GM18505 (cell line): ENCODE measurements around the gene FYN.
"Not testable (repeated sequence)": the region's sequence is repeated elsewhere in the genome, so short reads cannot be mapped to it uniquely, and the experiment has no call there.

Experiments
- ATAC-seq: cut with Tn5 transposase; IDR thresholded peaks from one replicate; pipeline ENCODE4 v1.9.1; 2021; ENCODE audit not compliant: unreplicated experiment
- POLR2A ChIP-seq: IDR thresholded peaks from 4 replicates; pipeline ENCODE4 v1.6.1; 2011; ENCODE audit warnings: borderline replicate concordance; ENCODE audit not compliant: insufficient read depth, insufficient read length; ENCODE audit errors: extremely low read depth

The FYN gene

DNA sequence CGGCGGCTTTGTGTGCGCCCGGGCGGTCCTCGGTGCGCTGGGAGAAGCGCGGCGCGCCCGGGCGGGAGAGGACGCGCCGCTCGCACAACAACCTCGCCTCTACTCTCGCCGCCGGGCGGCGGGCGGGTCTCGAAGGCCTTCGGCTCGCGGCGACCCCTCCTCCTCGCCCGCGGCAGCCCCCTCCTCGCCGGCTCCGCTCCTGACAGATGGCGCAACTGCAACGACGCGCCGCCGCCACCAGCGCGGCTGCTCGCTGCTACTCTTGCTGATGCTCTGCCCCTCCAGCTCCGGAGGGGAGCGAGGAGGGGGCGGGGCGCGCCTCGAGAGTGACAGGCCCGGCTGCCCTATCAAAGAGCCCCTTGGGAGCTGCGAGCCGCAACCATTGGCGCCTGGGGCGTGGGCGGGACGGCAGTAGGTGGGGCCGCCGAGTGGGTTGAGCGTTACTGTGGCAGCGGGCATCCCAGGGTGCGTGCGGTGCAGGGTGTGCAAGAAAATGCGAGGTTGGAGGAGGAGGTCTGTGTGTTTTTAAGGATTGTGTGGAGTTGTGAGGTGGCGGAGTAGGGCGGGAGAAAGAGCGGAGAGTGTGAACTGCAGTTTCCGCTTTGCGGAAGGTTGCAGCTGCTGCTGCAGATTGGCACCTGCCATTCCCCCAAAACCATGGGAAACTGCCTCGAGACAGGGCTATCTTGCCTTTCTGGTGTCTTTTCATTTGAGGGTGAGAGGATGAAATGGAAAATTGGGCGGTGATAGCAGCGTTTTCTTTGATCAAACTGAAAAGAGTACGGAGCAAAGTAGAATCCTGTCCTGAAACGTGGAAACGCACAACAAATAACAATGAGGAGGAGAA, at the start of gene FYN:
Gene FYN (minus strand): TSS at position 275 of the 847 bp plus-strand sequence. CDS start 153,401 bp downstream, outside the sequence.
- ATAC-seq, result peak; percentile 99
- peak; percentile 70 for TF ChIP-seq POLR2A

DNA sequence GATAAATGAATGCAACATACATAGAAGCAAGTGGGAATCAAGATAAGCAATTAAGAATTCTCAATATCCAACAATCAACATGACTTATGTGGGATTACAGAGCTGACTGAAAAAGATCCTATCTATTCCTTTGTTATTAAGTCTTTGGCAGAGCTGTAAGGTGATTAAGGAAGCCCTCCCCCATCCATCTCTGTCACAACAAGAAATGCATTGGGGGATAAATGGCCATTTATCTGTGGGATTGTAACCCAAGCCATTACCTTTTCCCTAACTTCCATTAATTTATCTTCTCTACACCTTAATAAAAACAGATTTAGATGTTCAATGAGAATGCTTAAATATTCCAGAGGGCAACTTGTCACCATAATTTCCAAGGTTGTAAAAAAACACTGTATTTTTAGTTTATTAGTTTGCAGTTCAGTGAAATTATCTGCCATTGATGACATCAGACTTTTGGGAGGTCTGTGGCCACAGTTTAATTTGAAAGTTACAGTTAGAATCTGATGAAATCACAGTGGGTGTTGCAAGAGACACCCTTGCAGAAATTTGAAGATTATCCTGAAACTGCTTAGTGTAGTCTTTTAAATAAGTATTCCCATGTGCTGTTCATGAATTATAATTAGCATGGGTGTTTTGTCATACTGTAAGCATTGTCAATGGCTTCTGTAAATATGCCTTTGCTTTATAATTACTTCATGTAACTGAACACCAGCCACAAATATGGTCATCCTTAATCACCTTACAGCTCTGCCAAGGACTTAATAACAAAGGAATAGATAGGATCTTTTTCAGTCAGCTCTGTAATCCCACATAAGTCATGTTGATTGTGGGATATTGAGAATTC, 49.4 kb upstream of the FYN start:
- no peak for ATAC-seq
- no peak for TF ChIP-seq POLR2A

DNA sequence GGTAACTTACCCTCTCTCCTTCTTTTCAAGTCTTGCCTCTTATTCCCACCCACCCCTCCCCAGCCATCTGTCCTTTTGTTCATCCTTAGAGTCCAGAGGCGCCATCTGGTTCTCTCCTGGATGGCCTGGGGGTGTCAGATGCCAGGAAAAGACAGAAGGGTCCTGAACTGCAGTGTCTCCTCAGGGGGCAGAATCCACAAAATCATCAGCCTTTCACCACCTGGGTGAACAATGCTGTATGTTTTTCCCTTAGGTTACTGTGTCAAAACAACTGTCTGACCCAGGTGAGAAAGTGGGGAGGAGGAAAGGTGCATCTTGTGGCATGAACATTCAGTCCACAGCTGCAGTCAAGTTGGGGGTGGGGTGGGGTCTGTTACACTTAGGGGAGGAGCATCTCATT, 47.9 kb upstream of the FYN start:
- no peak for TF ChIP-seq POLR2A
- no peak for ATAC-seq

DNA sequence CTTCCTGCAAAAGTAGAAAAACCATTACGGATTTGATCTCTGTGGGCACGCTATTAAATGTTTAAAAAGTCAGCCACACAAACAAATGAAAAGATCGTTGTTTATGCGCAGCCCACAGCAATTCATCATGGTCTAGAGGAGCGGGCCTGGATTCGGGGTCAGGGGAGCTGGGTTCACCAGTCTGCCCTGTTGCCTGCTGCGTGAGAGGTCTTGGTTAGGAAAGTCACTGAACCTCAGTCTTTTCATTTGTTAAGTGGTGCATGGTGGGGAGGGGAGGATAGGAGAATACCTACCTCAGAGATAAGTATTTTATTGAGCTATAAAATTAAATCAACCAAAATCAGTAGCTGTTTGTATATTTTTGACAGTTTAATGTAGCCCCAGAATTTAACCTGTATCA, 47.3 kb upstream of the FYN start:
- TF ChIP-seq POLR2A, result no peak
- no peak for ATAC-seq

DNA sequence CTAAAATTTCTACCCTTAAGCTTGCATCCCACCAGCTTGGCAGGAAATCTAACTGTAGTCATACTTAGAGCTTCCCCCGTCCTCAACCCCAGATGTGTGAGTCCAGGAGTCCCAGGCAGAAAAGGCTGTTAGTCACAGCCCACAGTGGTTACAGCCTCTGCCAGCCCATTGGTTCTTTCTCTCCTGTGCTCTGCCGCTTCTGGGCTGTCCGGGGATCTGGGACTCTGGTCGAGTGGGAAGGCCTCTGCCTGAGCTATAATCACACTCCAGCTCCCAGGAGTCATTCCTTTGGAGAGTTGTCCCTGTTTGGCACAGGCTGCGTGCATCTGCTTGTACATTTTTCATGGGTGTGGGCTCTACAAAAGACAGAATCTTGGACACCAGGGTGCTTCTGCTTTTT, 45.6 kb upstream of the FYN start:
- TF ChIP-seq POLR2A, result no peak
- ATAC-seq, result no peak

DNA sequence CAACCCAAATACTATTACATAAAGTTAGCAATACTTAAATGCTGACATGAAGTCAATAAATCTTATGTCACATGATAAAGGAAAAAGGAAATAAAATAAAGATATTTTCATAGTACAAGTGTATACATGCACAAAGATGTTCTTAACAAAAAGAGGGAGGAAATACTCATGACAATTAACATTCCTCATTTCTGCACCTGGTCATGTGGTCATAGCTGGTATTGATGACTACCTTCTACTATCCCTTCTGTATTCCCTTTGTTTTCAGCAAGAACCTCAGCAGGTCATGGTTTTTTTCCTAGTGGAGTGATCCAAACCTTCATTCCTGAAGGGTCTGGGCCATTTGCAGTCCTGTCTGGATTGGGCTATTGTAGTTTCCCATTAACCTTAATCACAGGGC, 43.5 kb upstream of the FYN start:
- no peak for ATAC-seq
- TF ChIP-seq POLR2A, result no peak

DNA sequence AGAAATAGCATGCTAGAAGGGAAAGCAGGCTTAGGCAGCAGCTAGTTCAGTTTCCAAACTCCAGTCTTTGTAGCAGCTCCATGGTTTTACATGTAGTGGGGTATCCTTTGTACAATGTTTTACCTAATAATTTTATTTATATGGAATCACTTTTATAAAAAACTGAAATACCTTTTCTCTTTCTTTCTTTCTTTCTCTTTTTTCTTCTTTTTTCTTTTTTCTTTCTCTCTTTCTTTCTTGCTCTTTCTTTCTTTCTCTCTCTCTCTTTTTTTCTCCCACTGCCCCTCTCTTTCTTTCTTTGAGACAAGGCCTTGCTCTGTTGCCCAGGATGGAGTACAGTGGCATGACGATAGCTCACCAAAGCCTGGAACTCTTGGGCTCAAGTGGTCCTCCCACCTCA, 41.4 kb upstream of the FYN start:
- no peak for ATAC-seq
- TF ChIP-seq POLR2A, result no peak

DNA sequence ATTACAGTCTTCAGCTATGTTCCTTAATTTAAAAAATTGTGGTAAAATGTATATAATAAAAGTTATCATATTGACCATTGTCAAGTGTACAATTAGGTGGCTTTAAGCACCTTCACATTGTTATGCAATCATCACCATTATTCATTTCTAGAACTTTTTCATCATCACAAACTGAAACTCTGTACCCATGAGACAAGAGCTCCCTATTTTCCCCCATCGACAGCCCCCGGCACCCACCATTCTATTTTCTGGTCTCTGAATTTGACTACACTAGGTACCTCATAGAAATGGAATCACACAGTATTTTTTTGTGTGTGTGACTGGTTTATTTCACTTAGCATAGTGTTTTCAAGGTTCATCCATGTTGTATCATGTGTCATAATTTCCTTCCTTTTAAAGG, 39.7 kb upstream of the FYN start:
- ATAC-seq, result no peak
- no peak for TF ChIP-seq POLR2A

DNA sequence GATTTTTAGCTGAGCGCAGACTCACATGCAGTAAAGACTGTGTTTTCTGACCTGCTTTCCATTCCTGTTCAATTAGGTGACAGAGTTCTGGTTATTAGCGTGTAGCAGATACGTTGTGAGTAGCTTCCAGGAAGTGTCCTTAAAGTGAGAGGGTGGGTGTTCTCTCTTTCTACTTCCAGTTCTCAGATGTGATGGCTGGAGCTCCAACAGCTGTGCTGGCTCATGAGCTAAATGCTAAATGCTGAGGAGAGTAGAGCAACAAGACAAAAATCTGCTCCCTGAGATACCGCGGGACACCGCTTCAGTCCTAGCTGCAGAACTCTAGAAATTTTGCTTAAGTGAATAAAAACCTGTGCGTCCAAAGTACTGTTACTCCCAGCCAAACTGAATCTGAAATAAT, 38.2 kb upstream of the FYN start:
- no peak for TF ChIP-seq POLR2A
- ATAC-seq, result no peak

DNA sequence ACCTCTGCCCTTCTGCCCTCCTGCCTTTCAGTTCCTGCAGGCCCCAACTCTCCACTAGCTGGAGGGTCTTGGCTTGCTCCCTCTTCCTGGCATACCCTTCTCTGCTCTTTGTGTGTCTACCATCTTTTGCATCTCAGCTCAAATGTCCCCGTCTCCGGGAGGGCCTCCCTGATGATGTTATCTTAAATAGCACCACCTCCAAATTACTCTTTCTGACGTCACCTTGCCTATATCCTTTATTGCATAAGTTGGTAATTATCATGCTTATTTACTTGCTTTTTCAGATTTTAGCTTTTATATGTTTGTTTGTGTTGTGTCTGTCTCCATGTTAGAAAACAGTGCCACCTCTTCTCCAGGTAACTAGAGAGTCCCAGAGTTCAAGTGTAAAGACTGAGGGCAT, 36.0 kb upstream of the FYN start:
- no peak for TF ChIP-seq POLR2A
- no peak for ATAC-seq

DNA sequence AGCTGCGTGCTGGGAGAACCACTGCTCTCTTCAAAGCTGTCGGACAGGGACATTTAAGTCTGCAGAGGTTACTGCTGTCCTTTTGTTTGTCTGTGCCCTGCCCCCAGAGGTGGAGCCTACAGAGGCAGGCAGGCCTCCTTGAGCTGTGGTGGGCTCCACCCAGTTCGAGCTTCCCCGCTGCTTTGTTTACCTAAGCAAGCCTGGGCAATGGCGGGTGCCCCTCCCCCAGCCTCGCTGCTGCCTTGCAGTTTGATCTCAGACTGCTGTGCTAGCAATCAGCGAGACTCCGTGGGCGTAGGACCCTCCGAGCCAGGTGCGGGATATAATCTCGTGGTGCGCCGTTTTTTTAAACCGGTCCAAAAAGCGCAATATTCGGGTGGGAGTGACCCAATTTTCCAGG, 35.1 kb upstream of the FYN start:
- not testable (repeated sequence) for ATAC-seq

DNA sequence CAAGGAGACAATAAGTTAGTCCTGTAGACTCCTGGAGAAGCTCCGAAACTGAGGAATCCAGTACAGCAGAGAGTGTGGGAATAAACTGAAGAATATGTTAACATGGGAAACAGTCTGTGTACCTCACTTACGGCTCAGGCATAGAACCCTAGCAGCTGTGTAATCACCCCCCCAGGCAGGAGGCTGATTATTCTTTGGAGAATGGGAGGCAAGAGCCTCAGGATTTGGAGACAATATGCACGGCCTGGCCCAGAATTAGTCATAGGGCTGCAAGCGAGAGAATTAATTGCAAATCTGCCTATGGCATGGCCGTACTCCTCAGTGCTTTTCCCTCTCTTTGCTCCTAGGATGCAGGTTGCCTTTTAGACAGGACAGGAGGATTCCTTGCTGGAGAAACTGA, 27.5 kb upstream of the FYN start:
- no peak for TF ChIP-seq POLR2A
- no peak for ATAC-seq

DNA sequence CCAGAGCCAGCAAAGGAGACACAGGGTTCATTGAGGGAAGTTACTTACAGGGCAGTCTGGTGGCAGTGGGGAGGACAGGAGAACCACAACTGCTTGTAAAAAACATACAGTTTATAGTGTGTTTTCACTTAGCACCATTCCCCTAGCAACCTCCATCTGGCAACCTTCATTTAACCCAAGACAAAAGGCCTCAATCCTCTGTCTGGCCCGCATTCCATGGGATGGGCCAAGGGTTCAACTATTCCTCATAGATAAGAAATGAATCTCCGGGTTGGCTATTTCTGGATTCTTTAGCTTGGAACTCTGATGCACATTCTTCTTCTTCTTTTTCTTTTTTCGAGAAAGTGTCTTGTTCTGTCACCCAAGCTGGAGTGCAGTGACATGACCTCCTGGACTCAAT, 26.3 kb upstream of the FYN start:
- no peak for ATAC-seq
- no peak for TF ChIP-seq POLR2A

DNA sequence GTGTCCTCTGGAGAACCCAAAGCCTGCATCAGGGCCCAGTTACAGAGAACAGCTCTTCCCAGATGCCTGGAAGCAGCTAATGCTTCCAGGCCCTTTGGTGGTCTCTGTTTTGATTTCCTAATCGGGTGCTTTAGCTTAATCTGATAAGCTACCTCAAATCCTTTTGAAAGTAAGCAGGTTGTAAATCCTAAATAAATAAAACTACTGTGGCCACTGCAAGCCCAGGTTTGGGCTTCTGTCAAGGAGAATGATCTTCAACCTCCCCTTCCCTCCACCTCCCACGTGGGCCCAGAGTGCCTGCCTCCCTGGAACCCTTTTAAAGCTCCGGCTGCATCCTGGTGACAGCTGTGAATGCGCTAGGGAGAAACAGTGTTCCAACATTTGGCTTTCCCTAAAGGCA, 25.2 kb upstream of the FYN start:
- no peak for TF ChIP-seq POLR2A
- no peak for ATAC-seq
